Measurements from ENCODE around the gene MFRP.

Gene MFRP

GRCh38 chr11:119347242-119347641, 737 bp upstream of the MFRP start:
- Histone ChIP-seq H3K27me3 (peaks cover 80% of the 10 kb centered on the region), H3K4me1 (ENCODE audit: control insufficient read depth in 1 of 2, insufficient read depth in 1 of 2, low read depth in 1 of 2, low read length in 1 of 2) (no peaks in the 10 kb centered on the region), H3K36me3 (no peaks in the 10 kb centered on the region), H3K4me3 (ENCODE audit: low read depth in 1 of 2, low read length in 1 of 2) (no peak overlapping the region), H3K27ac (no peak overlapping the region), H3K9me3 (no peaks in the 10 kb centered on the region)
- TF ChIP-seq, protein P1, sequence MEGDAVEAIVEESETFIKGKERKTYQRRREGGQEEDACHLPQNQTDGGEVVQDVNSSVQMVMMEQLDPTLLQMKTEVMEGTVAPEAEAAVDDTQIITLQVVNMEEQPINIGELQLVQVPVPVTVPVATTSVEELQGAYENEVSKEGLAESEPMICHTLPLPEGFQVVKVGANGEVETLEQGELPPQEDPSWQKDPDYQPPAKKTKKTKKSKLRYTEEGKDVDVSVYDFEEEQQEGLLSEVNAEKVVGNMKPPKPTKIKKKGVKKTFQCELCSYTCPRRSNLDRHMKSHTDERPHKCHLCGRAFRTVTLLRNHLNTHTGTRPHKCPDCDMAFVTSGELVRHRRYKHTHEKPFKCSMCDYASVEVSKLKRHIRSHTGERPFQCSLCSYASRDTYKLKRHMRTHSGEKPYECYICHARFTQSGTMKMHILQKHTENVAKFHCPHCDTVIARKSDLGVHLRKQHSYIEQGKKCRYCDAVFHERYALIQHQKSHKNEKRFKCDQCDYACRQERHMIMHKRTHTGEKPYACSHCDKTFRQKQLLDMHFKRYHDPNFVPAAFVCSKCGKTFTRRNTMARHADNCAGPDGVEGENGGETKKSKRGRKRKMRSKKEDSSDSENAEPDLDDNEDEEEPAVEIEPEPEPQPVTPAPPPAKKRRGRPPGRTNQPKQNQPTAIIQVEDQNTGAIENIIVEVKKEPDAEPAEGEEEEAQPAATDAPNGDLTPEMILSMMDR (IDR thresholded peaks at IDR 0.05) = no peak

GRCh38 chr11:119345685-119346084, 820 bp downstream of the MFRP start:
- Histone ChIP-seq H3K4me3 (ENCODE audit: low read depth in 1 of 2, low read length in 1 of 2) (no peak overlapping the region), H3K4me1 (ENCODE audit: control insufficient read depth in 1 of 2, insufficient read depth in 1 of 2, low read depth in 1 of 2, low read length in 1 of 2) (peaks cover 6 to 7% of the 10 kb centered on the region in 2 experiments), H3K27ac (no peak overlapping the region), H3K27me3 (peaks cover 83% of the 10 kb centered on the region), H3K9me3 (no peaks in the 10 kb centered on the region), H3K36me3 (no peaks in the 10 kb centered on the region)
- TF ChIP-seq, protein P1 (IDR thresholded peaks at IDR 0.05) = no peak

DNA sequence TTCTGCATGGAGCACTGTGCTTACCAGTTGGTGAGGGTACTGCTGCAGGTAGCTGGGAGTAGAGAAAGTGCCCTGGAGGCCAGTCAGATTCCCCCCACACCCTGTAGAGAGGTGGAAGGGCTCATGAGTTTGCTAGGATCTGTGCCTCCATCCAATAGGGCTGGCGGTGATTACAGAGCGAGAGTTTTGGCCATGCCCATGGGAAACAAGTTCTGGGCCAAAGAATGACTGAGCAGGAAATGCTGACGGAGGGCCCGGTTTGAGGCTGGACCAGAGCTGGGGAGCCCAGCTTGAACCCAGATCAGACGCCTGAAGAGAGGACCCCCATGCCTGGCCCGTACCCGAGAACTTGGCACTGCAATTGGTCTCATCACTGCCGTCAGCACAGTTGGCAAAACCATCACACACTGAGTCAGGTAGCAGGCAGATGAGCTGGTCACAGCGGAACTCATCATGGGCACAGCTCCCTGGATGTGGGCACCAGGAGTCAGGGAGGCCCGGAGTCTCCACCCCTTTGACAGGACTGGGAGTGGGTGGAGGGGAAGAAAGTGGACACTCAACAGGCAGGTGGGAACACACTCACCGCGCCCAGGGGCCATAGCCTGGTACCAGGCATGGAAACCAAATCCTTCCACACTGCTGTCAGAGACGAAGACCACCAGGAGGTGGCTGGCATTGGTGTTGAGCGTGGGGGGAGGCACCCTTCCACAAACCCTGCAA, 2.1 kb downstream of the MFRP start:
- Histone ChIP-seq H3K36me3 (no peaks in the 10 kb centered on the region), H3K27ac (no peak overlapping the region), H3K27me3 (peaks cover 86% of the 10 kb centered on the region), H3K4me3 (ENCODE audit: low read depth in 1 of 2, low read length in 1 of 2) (no peak overlapping the region), H3K9me3 (no peaks in the 10 kb centered on the region), H3K4me1 (ENCODE audit: control insufficient read depth in 1 of 2, insufficient read depth in 1 of 2, low read depth in 1 of 2, low read length in 1 of 2) (peaks cover 13 to 19% of the 10 kb centered on the region in 2 experiments)
- TF ChIP-seq, protein P1 (IDR thresholded peaks at IDR 0.05) = no peak

DNA sequence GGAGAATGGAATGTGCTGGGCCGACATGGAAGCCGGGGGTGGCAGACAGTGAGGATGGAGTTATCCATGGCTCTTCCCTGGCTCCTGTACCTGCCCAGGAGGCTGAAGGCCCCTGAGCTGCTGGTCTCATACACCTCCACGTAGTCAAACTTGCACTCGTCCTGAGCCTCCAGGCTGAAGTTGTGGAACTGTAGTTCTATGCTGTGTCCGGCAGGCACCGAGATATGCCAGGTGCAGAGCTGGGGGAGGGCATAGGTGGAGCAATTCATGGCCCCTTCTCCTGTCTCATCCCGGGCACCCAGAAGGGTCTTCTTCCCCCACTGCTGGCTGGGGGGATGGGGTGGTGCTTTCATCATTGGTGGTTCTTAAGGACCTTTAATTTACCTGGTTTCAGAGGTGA, 2.8 kb downstream of the MFRP start:
- Histone ChIP-seq H3K36me3 (no peaks in the 10 kb centered on the region), H3K4me3 (ENCODE audit: low read depth in 1 of 2, low read length in 1 of 2) (no peak overlapping the region), H3K4me1 (ENCODE audit: control insufficient read depth in 1 of 2, insufficient read depth in 1 of 2, low read depth in 1 of 2, low read length in 1 of 2) (peaks cover 14 to 20% of the 10 kb centered on the region in 2 experiments), H3K9me3 (no peaks in the 10 kb centered on the region), H3K27ac (no peak overlapping the region), H3K27me3 (peaks cover 93% of the 10 kb centered on the region)
- TF ChIP-seq, protein P1 (IDR thresholded peaks at IDR 0.05) = no peak

DNA sequence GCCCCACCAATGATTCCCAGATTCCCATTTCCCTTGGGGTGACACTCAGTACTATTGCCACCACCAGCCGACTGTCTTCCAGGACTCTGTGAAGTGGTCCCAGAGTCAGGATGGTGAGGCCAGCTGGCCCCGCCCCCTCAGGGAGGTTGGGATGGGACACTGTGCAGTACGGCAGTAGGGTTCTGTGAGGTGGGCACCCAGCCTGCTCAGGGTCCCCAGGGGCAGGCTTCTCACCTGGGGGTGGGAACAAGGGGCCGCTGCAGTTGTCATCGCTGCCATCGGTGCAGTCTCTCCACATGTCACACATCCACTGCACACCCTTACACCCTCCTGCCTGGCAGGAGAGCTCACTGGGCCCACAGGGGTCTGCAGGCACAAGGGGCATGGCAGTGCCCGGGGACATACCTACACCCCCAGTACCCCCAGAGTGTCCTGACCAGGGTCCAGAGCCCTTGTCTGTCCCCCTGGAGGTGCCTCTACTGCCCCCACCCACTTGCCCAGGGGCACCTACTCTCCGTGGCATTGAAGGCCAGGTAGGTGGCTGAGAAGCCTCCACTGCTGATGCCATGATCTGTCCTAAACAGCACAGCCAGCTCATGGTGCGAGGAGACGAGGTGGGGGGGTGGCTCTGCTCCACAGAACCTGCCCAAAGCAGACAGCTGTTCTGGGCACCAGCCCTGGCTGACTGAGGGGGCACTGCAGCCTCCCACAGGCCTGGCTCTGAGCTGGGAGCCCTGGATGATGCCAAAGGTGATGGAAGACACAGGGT, 4.0 kb downstream of the MFRP start:
- no peak overlapping the region for H3K27ac ChIP-seq
- H3K4me1 ChIP-seq (ENCODE audit: control insufficient read depth in 1 of 2, insufficient read depth in 1 of 2, low read depth in 1 of 2, low read length in 1 of 2) = peaks cover 14 to 25% of the 10 kb centered on the region in 2 experiments
- no peaks in the 10 kb centered on the region for H3K9me3 ChIP-seq
- H3K36me3 ChIP-seq = no peaks in the 10 kb centered on the region
- H3K27me3 ChIP-seq = peaks cover 93% of the 10 kb centered on the region
- TF ChIP-seq, protein P1 (IDR thresholded peaks at IDR 0.05) = no peak
- no peak overlapping the region for H3K4me3 ChIP-seq (ENCODE audit: low read depth in 1 of 2, low read length in 1 of 2)

Data from neutrophil (primary cell).